DMS 273 treated with DMSO at 0.1 percent for 48 hours (cell line): Measurements from ENCODE around the gene PRKD1.
A peak's percentile ranks its signal among the peaks of the same experiment; 100 is the strongest.
"Not testable (repeated sequence)": the region's sequence is repeated elsewhere in the genome, so short reads cannot be mapped to it uniquely, and the experiment has no call there.

ENCODE experiments used
- DNase-seq: peaks from one replicate; lab custom pipeline; 2025; lab: John Stamatoyannopoulos, UW

PRKD1 gene

DNA sequence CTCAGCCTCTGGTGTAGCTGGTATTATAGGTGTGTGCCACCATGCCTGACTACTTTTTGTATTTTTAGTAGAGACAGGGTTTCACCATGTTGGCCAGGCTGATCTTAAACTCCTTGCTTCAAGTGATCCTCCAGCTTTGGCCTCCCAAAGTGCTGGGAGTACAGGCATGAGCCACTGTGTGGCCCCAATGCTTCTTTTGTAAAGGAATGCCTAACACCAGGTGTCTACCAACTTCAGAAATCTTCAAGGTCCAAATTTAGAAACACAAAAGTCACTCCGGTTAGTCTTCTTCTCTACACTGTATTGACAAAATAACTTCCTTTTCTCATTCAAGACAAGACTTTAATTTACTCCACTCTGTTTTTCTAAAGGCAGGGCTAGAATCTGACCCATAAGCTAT is 188.7 kb downstream of the PRKD1 start:
- no peak for DNase-seq

DNA sequence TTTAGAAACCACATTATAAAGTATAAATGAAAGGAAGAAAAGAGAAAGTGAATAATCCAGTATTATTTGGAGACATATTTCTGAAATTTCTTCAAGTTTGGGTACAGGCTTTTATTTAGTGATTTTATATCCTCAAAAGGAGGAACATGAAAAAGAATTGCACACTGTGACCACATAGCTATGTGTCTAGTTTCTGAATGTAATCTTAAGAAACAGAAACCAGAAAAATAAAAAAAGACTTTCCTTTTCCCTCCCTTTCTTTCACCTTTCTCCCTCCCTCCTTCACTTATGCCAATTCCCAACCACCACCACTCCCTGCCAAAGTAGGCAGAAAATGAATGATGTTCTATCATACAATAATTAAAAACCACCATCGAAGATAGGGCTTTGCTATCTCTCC is 189.6 kb downstream of the PRKD1 start:
- no peak for DNase-seq

DNA sequence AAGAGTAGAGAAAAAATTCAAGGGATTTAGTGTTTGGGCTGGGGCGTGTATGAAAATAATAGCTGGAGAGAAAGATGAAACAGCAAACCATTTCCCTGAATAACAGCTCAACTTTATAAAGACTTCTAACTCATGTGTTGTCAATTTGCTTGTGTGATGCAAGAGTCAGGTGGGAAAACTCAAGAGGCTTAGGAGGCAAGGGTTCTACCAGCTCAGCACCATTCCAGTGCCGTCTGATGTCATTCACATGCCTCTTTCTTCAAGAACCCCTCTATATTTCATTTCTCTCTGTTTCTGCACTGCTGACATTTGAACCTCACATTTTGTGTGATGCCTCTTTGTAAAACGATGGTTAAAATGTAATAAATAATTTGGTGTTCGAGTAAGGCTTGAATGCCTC is 192.2 kb downstream of the PRKD1 start:
- no peak for DNase-seq

DNA sequence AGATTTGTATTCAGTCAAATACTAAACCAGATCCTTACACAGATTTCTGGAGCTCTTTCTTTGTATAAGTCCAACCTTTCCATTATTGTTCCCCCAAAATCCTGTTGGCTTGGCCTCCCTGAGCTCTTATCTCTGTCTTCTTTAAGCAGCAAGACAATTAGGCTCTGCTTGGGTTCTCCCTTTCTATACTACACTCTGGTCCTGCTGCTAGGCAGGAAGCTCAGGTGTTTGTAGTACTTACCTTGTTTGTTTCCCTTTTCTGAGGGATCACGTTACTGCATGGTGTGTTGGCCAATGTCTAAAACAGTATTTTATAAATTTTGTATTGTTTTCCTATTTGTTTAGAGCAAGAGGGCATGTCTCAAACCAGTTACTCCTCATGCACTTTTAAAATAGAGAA is 192.9 kb downstream of the PRKD1 start:
- DNase-seq = no peak

DNA sequence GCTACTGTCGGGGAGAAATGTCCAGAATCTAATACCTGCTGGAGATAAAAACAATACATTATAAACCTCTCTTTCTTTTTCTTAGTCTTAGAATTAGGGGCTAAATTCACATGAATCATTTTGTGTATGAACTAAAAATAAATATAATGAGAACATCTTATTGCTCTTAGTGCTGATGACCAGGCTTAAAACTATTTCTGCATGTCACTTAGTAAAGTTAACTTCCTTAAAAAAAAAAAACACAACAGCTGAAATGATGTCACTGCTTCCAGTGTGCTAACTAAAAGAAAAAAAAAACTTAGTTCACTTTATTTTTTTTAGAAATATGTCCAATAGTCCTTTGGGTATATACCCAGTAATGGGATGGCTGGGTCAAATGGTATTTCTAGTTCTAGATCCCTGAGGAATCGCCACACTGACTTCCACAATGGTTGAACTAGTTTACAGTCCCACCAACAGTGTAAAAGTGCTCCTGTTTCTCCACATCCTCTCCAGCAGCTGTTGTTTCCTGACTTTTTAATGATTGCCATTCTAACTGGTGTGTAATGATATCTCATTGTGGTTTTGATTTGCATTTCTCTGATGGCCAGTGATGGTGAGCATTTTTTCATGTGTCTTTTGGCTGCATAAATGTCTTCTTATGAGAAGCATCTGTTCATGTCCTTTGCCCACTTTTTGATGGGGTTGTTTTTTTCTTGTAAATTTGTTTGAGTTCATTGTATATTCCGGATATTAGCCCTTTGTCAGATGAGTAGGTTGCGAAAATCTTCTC is 200.9 kb downstream of the PRKD1 start:
- not testable (repeated sequence) for DNase-seq

DNA sequence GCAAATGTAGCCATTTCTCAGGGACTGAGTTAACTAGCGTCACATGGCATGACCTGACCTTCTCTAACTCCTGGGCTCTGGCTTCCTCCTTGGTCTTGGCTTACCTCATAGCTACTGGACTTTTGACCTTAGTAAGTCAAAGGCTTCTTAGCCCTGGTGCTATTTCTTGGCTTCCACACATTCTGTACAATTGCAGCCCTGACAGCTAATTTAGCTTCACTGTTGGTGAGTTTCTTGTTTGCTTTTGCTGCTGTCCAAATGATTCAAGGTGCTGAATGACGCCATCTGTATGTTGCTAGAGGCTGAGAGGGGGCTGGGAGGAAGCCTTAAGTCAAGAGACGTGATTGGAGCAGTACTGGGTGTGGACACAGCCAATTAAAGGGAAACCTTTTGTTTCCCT is 202.7 kb downstream of the PRKD1 start:
- peak; percentile 35 for DNase-seq

DNA sequence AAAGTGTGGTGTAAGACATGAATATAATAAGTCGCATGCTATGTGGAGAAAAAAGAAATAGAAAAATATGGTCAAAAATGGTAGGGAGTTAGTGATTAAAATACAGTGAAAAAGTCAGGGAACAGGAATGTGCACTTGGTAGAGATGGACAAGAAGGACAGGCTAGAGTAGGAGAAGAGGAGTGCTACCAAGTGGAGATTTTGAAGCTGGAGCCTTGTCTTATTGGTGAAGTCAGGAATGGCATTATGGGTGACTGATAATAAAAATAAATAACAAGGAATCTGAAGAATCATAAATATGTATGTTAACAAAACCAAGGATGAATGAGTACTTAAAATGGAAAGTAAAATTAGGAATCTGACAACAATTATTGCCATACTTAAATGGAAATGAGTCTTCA is 204.8 kb downstream of the PRKD1 start:
- no peak for DNase-seq

DNA sequence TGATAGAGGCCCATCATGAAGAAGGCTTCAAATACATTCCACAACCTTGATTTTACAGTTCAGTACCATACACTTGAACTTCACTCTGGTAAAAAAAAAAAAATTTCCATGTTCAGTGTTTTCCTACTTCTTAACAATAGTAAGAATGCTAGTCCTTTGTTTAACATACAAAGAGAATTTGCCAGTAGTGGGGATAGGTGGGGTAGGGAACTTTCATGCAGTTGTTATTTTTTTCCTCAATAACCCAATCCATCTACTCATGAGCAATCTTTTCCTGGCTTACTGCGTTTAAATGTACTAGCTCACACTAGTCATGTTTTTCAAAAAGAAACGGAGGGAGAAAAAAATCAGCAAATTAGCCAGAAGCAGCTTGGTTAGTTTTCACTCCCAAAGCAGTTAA is 206.1 kb downstream of the PRKD1 start:
- DNase-seq = no peak

DNA sequence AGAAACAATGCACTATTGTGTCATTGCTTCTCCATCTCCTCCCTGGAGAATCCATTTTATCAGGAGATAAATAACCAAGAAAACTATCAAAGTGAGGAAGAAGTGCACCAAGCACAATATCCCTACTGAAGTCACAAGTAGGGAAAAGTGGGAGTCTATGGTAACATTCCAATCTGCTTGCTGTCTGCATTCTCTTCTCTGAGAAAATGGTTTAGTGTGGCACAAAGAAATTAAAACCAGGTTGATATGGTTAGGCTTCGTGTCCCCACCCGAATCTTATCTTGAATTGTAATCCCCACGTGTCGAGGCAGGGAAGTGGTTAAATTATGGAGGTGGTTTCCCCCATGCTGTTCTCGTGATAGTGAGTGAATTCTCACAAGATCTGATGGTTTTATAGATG is 209.7 kb downstream of the PRKD1 start:
- DNase-seq = no peak

DNA sequence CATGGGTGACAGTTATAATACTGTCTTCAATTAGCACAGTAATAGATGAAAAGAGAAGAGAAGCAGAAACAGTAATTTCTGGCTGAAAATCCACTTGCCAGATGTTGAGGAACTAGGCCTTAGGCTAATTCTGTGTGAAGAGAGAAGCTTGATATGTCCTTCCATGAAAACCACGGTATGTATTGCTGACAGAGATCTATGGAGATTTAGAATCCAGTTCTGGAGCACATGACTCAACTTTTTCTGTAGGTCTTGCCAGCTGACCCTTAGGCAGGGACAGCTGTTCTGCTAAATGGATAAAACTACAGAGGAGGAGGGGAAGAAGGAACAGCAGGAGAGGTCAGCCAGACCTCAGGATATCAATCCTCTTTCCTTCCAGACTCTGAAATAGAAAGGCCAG is 211.5 kb downstream of the PRKD1 start:
- no peak for DNase-seq

DNA sequence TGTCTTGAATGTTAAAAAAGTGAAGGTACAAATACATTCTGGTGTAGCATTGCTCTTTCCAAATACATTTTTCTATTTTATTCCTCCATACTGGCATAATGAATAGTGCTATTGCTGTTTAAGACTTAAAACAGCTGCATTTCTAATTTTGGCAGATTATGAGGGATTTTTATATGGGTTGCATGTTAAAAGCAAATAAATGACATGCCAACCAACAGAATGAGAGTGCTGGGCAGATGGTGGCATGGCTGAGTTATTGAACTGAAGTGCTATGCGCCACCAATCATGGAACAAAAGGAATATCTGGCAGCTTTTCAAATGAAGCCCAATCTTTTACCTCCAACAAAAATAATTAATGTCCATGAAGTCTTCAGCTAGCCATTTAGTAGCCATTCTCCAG is 215.0 kb downstream of the PRKD1 start:
- no peak for DNase-seq

DNA sequence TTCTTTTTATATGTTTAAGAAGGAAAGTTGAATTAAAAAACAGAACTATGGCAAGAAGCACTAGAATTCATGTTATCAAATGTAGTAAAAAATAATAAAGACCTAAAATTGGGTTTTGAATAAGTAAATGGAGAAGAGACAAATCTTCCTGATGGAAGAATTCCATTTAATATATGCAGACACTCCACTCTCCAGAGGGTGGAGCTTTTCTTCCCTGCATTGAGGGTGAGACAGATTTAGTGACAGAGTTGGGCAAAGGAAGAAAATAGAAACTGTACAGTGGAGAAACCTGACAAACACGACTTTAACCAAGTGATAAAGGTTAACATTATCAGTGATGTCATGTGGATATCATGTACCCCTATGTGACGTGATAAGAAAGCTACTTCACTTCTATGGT is 217.6 kb downstream of the PRKD1 start:
- DNase-seq = no peak

DNA sequence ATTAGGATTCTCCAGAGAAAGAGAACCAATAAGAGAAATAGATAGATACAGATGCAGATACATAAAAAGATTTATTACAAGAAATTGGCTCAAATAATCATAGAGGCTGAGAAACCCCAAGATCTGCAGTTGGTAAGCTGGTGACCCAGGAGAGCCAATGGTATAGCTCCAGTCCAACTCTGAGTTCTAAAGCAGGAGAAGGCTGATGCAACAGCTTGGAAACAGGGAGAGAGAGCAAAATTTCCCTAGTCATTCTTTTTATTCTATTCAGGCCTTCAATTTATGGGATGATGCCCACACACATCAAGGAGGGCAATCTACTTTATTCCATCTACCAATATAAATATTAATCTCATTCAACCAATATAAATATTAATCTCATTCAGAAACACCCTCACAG is 218.2 kb downstream of the PRKD1 start:
- no peak for DNase-seq

DNA sequence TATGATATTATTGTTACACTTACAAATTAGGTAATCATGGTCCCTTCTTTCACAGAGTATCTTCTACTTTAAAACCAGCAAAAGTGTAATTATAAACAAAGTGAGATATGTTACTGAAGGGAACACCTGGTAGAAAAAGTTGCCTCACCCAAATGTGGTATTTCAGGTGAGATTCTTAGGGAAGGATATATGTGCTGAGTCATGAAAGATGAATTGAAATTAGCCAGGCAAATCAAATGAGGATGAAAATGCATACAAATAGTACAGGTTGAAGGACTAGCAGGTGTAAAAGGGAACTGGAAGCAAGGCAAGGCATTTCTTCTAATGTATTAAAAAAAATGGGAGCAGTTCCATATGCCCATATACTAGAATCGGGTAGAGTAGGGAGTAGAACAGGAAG is 220.9 kb downstream of the PRKD1 start:
- DNase-seq = no peak

DNA sequence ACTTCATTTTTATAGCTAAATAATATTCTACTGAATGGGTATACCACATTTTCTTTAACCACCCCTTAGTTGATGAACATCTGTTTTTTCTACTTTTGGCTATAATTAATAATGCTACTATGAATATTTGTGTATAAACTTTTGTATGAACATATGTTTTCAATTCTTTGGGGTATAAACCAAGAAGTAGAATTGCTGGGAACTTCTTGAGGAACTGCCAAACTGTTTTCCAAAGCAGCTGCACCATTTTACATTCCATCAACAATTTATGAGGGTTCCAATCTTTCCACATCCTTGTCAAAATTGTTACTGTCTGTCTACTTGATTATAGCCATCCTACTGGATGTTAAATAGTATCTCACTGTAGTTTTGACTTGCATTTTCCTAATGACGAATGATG is 221.8 kb downstream of the PRKD1 start:
- DNase-seq = no peak

DNA sequence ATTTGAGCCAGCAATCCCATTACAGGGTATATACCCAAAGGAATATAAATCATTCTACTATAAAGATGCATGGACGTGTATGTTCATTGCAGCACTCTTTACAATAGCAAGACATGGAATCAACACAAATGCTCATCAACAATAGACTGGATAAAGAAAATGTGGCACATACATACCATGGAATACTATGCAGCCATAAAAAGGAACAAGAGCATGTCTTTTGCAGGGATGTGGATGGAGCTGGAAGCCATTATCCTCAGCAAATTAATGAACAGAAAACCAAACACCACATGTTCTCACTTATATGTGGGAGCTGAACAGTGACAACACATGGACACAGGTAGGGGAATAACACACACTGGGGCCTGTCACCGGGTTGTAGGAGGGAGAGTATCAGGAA is 238.1 kb downstream of the PRKD1 start:
- DNase-seq = not testable (repeated sequence)

DNA sequence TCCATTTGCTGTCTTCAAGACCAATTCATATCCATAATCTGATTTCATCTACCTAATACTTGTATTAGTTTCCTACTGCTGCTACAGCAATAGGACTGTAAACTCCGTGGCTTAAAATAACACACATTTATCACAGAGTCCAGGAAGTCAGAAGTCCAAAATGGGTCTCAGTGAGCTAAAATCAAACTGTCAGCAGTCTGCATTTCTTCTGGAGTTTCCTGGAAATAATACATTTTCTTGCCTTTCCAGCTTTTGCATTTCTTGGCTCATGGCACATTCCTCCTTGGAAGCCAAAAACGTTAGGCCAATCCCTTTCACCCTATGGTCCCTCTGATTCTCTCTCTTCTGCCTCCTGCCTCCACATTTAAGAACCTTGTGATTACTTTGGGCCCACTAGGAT is 239.8 kb downstream of the PRKD1 start:
- no peak for DNase-seq

DNA sequence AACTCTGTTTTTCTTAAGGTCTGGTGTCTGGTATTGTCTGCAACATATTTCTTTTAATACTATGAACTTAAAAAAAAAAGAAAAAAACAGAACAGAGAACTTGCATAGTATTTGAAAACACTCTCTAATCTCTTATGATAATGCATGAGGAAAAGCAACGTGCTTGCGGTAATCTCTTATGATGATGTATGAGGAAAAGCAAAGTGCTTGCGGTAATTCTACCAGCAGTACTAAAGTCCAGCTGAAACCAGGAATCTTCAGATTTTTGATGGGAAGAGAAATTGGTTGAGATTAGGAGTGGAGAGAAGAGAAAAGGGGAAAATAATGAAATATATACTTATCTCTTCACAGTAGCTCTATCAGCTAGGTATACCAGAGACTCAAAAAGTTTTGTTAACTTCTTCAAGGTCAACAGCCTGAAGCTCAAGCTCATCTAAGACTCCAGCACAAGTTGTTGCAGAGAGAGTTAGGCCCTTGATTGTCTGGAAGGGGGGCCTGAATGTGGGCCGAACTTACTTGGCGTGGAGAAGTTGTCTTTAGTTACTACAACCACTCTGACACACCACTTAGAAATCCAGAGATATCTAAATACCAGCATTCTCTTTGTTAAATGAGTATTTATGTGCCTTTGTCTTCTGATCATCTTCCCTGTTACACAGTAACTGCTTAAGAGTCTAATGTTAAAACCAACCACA is 240.4 kb downstream of the PRKD1 start:
- DNase-seq = no peak

DNA sequence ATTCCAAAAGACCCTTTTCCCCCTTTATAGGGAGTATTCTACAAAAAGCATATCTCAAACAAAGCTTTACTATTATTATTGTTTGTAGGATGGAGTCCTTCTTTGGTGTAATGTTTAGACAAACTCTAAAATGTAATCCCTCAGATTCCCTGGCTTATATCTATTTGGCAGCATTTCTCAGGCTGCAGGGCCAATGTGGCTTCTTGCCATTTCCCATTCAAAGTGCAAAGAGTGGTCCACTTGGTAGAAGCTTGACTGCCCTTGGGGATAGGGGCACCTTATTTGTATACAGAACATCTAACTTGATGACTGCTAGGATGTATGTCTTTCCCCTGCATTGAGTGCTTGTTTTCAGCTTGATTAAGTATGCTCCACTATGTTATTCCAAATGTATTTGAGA is 242.7 kb downstream of the PRKD1 start:
- no peak for DNase-seq

DNA sequence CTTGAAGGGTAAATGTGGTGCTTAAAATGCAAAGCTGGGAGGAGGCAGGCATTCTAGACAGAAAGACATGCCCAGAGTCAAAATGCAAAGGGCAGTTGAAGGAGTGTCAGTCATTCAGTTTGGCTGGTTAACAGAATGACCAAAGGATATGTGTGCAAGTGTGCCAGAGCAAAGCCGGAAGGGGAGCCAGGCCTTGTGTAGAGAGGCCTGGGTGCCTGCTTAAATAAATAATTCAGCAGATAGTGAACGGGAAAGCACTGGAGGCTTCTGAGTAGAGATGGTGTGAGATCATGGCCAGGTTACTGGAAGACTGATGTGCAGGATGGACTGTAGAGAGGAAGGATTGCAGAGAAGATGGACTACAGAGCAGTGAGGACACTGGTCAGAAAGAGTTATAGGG is 244.9 kb downstream of the PRKD1 start:
- no peak for DNase-seq

DNA sequence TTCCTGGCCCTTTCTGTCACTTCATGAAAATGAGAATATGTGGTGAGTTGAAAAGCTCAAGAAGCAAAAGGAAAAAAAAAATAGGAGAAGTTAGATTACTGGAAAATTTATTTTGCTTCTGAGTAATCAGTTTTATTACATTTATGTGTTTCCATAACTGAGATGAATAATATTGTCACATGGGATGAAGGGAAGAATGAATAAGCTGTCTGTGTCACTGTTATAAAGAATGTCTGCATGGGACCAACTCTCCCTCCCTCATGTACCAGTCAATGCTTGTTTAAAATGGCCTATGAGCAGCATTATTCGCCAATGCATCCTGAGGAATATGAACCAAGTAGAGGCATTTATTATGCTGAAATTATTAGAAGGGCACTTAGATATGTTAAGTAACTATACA is 246.3 kb downstream of the PRKD1 start:
- no peak for DNase-seq

DNA sequence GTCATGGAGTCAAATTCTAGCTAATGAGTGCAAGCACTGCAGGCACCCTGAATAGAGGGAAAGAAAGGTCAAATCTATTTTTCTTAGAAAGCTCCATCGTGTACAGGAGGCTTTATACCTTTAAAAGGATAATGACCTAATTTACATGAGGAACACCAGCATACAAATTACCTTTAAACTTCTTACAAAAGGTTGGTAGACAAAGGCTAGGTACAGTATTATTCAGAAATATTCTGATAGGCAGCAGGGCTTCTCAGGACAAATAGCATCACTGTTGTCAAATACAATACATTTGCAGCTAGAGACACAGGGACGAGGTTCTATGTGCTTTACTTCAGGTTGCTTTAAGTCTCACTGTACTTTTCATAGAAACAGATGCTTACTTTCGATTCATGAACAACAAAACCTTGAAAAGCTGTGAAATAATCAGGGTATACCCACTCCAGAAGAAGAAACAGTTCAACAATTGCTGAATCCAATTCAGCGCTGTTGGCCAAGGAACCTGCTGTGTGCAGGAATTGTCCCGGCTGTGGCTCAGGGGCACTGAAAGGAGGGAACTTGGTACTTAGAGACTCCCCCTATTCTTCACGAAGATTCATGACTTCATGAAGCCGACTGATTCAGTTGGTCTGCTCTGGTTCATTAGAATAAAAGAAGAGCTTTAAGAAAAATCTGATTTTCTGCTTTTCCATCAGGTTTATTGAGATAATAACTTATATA is 252.9 kb downstream of the PRKD1 start:
- no peak for DNase-seq

DNA sequence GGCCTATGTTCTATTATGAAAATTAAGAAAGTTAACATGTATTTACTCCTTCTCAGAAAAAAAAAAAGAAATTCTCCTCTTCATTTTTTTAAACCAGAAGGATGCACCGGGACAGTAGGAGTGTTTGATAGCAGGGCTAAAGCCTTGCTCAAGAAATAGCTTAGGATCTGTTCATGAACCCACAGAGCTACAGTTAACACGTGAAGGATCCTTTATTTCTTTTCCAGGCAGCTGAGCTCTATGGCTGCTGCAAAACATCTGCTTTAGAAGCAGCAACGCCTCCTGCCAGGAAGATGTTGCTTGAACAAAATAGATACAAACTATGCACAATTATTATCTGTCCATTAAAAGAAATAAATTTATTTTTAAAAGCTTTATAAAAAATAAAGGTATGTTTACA is 254.8 kb downstream of the PRKD1 start:
- DNase-seq = no peak
